Upper lobe of left lung (tissue), 6 donors: ENCODE data around the gene CENPP. TPM values are rescaled to one million over a fixed set of nuclear protein-coding genes. Genes with fewer than 3 reads are reported as not detected.
A peak's percentile ranks its signal among the peaks of the same experiment; 100 is the strongest.

Source experiments
- ATAC-seq, 2 donors: fragments of 200-7000 bp; cut with Tn5 transposase; one replicate each; pipeline ENCODE4 v1.9.1; 2022; ENCODE audit warnings: mild to moderate bottlenecking in 2 of 2, moderate library complexity in 2 of 2; ENCODE audit not compliant: low FRiP score in 2 of 2
- DNase-seq, 2 donors: peaks; one replicate each; pipeline ENCODE4 v3.0.0-alpha.2; 2019 to 2020
- H3K27ac ChIP-seq, 4 donors: fragments of 200-600 bp; sonication (generic); one replicate each; pipeline ENCODE4 v1.5.1; 2016 to 2019
- H3K27me3 ChIP-seq, 4 donors: fragments of 200-600 bp; sonication (generic); one replicate each; pipeline ENCODE4 v1.5.1; 2017 to 2019
- H3K36me3 ChIP-seq, 4 donors: fragments of 200-600 bp; sonication (generic); one replicate each; pipeline ENCODE4 v1.5.1; 2016 to 2019
- H3K4me1 ChIP-seq, 4 donors: fragments of 200-600 bp; sonication (generic); one replicate each; pipeline ENCODE4 v1.5.1; 2018 to 2019
- H3K4me3 ChIP-seq, 4 donors: fragments of 200-600 bp; sonication (generic); one replicate each; pipeline ENCODE4 v1.5.1; 2017 to 2019; ENCODE audit warnings: mild to moderate bottlenecking in 2 of 4, moderate library complexity in 1 of 4
- H3K9me3 ChIP-seq, 4 donors: fragments of 200-600 bp; sonication (generic); one replicate each; pipeline ENCODE4 v1.5.1; 2018 to 2019
- CTCF ChIP-seq, 6 experiments: fragments of 450-650 bp in 4 of 6; fragments of 200-600 bp in 2 of 6; sonication (generic) in 2 of 6; IDR thresholded peaks; one replicate each; pipeline ENCODE4 v1.5.1; 2016 to 2019; ENCODE audit warnings: antibody characterized with exemption in 6 of 6
- EP300 ChIP-seq, 4 donors: sonication (generic); formaldehyde crosslinking; IDR thresholded peaks; one replicate each; pipeline ENCODE4 v1.5.1; 2017; ENCODE audit warnings: antibody characterized with exemption in 4 of 4, control low read depth in 2 of 4
- POLR2A ChIP-seq, 4 donors: fragments of 450-650 bp; IDR thresholded peaks; one replicate each; pipeline ENCODE4 v1.5.1; 2016 to 2017; ENCODE audit warnings: antibody characterized with exemption in 4 of 4, mild to moderate bottlenecking in 2 of 4
- POLR2AphosphoS5 ChIP-seq, 2 donors: sonication (generic); formaldehyde crosslinking; IDR thresholded peaks; one replicate each; pipeline ENCODE4 v1.5.1; 2017; ENCODE audit warnings: antibody characterized with exemption in 2 of 2
- WGBS, 2 donors: methylation state at CpG; one replicate each; pipeline ENCODE4 v1.1.5; 2017 to 2018; 5-methylcytosine and 5-hydroxymethylcytosine counted together
- total RNA-seq, 6 donors: library from RNA; depleted of rRNA in 4 of 6; stranded (reverse); fragments of >200 nt in 4 of 6; gene quantifications; one replicate each; pipeline versions ENCODE4 v1.1.0 to v1.2.1, GENCODE V29; 2016 to 2021
- donor health status: DM: no; HTN: no; CAD: no; lungs with moderate emphysema.
- donor health status: DM: no; HTN: yes; CAD: no; lungs with severe emphysema.

The CENPP gene
- total RNA-seq, 6 donors from 2014 or later: 2.9 to 17.8 (median 4.9) TPM

GRCh38 chr9:92328225-92328624 lies 2.5 kb downstream of the CENPP start:
- H3K4me3 ChIP-seq: no peak overlapping the region
- H3K27ac ChIP-seq: no peak overlapping the region
- DNase-seq: no peak
- H3K9me3 ChIP-seq: no peaks in the 10 kb centered on the region
- peaks cover 14 to 25% (median 20%) of the 10 kb centered on the region in 4 donors for H3K4me1 ChIP-seq
- H3K36me3 ChIP-seq: no peaks in the 10 kb centered on the region
- no peak for ATAC-seq
- WGBS, 2 donors: 41 to 49% methylated on average over 2 of the region's 2 CpGs
- H3K27me3 ChIP-seq: no peaks in the 10 kb centered on the region
- no peak for TF ChIP-seq POLR2AphosphoS5 (IDR thresholded peaks at IDR 0.05)

GRCh38 chr9:92332577-92333281 lies 7.0 kb downstream of the CENPP start:
- H3K27ac ChIP-seq: no peak overlapping the region
- peaks cover 0 to under 1% (median 0%) of the 10 kb centered on the region in 4 donors for H3K36me3 ChIP-seq
- 94 to 97% methylated on average over 3 of the region's 3 CpGs for WGBS, 2 donors
- TF ChIP-seq CTCF (IDR thresholded peaks at IDR 0.05) (no peak), EP300 (IDR thresholded peaks at IDR 0.05) (no peak), POLR2AphosphoS5 (IDR thresholded peaks at IDR 0.05) (no peak)
- no peaks in the 10 kb centered on the region for H3K27me3 ChIP-seq
- ATAC-seq (no peak), DNase-seq (no peak)
- H3K4me1 ChIP-seq: no peaks in the 10 kb centered on the region
- H3K9me3 ChIP-seq: no peaks in the 10 kb centered on the region
- no peak overlapping the region for H3K4me3 ChIP-seq

DNA sequence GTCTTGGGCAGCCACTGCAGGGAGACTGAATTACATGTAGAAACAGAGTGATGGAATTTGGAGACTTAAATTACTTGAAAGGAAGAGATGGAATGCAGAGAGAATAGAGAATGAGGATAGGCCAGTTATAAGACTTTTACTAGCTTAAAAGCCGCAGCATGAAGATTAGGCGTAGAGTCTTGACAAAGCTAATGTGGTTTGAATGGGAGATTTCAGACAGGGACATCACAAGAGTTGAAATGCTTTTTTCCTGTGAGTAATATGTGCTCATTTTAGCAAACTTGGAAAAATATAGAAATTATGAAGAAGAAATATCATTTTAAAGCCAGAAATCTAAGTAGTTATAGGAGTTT lies 7.5 kb downstream of the CENPP start:
- TF ChIP-seq CTCF (IDR thresholded peaks at IDR 0.05) (no peak), EP300 (IDR thresholded peaks at IDR 0.05) (no peak), POLR2AphosphoS5 (IDR thresholded peaks at IDR 0.05) (no peak), POLR2A (IDR thresholded peaks at IDR 0.05) (no peak)
- no peak for DNase-seq
- Histone ChIP-seq H3K27me3 (no peaks in the 10 kb centered on the region), H3K27ac (no peak overlapping the region), H3K4me3 (no peak overlapping the region), H3K36me3 (peaks cover 0 to 5% (median 0%) of the 10 kb centered on the region in 4 donors), H3K9me3 (no peaks in the 10 kb centered on the region), H3K4me1 (no peaks in the 10 kb centered on the region)
- 91 to 93% methylated on average over 2 of the region's 2 CpGs for WGBS, 2 donors
- no peak for ATAC-seq

- ATAC-seq (no peak), DNase-seq (peak in 1 of 2 donors; percentile 25)
- WGBS, 2 donors: 100% methylated on average over 1 of the region's 1 CpG
- Histone ChIP-seq H3K27me3 (no peaks in the 10 kb centered on the region), H3K4me1 (no peaks in the 10 kb centered on the region), H3K4me3 (no peak overlapping the region), H3K27ac (no peak overlapping the region), H3K9me3 (no peaks in the 10 kb centered on the region), H3K36me3 (peaks cover 0 to 5% (median 0%) of the 10 kb centered on the region in 4 donors)
- TF ChIP-seq POLR2AphosphoS5 (IDR thresholded peaks at IDR 0.05): no peak
- TF ChIP-seq EP300 (IDR thresholded peaks at IDR 0.05): no peak
- no peak for TF ChIP-seq CTCF (IDR thresholded peaks at IDR 0.05)
- no peak for TF ChIP-seq POLR2A (IDR thresholded peaks at IDR 0.05)
Measured at GRCh38 chr9:92341578-92341977, 15.8 kb downstream of the CENPP start.

GRCh38 chr9:92342825-92343488 lies 17.2 kb downstream of the CENPP start:
- Histone ChIP-seq H3K9me3 (no peaks in the 10 kb centered on the region), H3K27me3 (no peaks in the 10 kb centered on the region), H3K27ac (no peak overlapping the region), H3K4me1 (no peaks in the 10 kb centered on the region), H3K36me3 (peaks cover 0 to 3% (median 0%) of the 10 kb centered on the region in 4 donors), H3K4me3 (no peak overlapping the region)
- ATAC-seq (no peak), DNase-seq (no peak)
- WGBS, 2 donors: 83 to 86% methylated on average over 1 of the region's 1 CpG
- peak in 1 of 6 experiments; percentile 6 for TF ChIP-seq CTCF (IDR thresholded peaks at IDR 0.05)
- no peak for TF ChIP-seq POLR2A (IDR thresholded peaks at IDR 0.05)
